Hindlimb muscle (tissue), 1 donor: Measurements from ENCODE around the gene OBI1. TPM values are rescaled to one million over a fixed set of nuclear protein-coding genes. Genes with fewer than 3 reads are reported as not detected.
"Not testable (repeated sequence)": the region's sequence is repeated elsewhere in the genome, so short reads cannot be mapped to it uniquely, and the experiment has no call there.

Experiments
- DNase-seq: peaks from one replicate; pipeline ENCODE4 v3.0.0-alpha.2; 2013
- polyA plus RNA-seq: library from polyadenylated mRNA; unstranded; fragments of 120-200 nt; gene quantifications from one replicate; pipeline ENCODE4 v1.2.1, GENCODE V29; 2013; ENCODE audit not compliant: insufficient read length

Gene OBI1
- polyA plus RNA-seq, 1 donor, result 13.0 TPM

GRCh38 chr13:78649997-78650716 lies 8.8 kb downstream of the OBI1 start:
- no peak for DNase-seq

- not testable (repeated sequence) for DNase-seq
Observed at GRCh38 chr13:78647109-78647678, 11.8 kb downstream of the OBI1 start.

GRCh38 chr13:78638216-78638615 lies 20.7 kb downstream of the OBI1 start:
- no peak for DNase-seq

GRCh38 chr13:78636495-78636894 lies 22.5 kb downstream of the OBI1 start:
- DNase-seq, result no peak

- no peak for DNase-seq
Observed at GRCh38 chr13:78632996-78633395, 26.0 kb downstream of the OBI1 start.

GRCh38 chr13:78631077-78631476 lies 27.9 kb downstream of the OBI1 start:
- DNase-seq, result no peak

- DNase-seq, result no peak
Observed at GRCh38 chr13:78630511-78630910, 28.4 kb downstream of the OBI1 start.

- DNase-seq, result no peak
Observed at GRCh38 chr13:78625384-78625783, 33.6 kb downstream of the OBI1 start.

GRCh38 chr13:78623132-78623531 lies 35.8 kb downstream of the OBI1 start:
- DNase-seq, result no peak

GRCh38 chr13:78620936-78621470 lies 38.0 kb downstream of the OBI1 start:
- DNase-seq, result no peak

GRCh38 chr13:78618411-78618810 lies 40.5 kb downstream of the OBI1 start:
- DNase-seq, result no peak

- no peak for DNase-seq
Observed at GRCh38 chr13:78611040-78611439, 47.9 kb downstream of the OBI1 start.

GRCh38 chr13:78610381-78610883 lies 48.5 kb downstream of the OBI1 start:
- no peak for DNase-seq

- DNase-seq, result no peak
Observed at GRCh38 chr13:78609464-78610205, 49.3 kb downstream of the OBI1 start.

GRCh38 chr13:78608688-78609463 lies 50.1 kb downstream of the OBI1 start:
- DNase-seq, result no peak

- DNase-seq, result no peak
Observed at GRCh38 chr13:78608252-78608687, 50.7 kb downstream of the OBI1 start.

GRCh38 chr13:78607409-78608251 lies 51.3 kb downstream of the OBI1 start:
- no peak for DNase-seq

- no peak for DNase-seq
Observed at GRCh38 chr13:78606471-78607408, 52.2 kb downstream of the OBI1 start.

GRCh38 chr13:78604782-78605611 lies 54.0 kb downstream of the OBI1 start:
- DNase-seq, result no peak
